HTR-8/SVneo (cell line): Measurements from ENCODE around the gene SIGLEC9.
A peak's percentile ranks its signal among the peaks of the same experiment; 100 is the strongest.

Experiments
- DNase-seq: peaks from one replicate; pipeline ENCODE4 v3.0.0; 2011; ENCODE audit warnings: low spot score, mixed read lengths; ENCODE audit not compliant: insufficient read length
- FAIRE-seq: peaks from 2 replicates; lab custom pipeline; 2011; peaks lifted over from hg19 to GRCh38; lab: Jason Lieb, UNC

Gene SIGLEC9

DNA sequence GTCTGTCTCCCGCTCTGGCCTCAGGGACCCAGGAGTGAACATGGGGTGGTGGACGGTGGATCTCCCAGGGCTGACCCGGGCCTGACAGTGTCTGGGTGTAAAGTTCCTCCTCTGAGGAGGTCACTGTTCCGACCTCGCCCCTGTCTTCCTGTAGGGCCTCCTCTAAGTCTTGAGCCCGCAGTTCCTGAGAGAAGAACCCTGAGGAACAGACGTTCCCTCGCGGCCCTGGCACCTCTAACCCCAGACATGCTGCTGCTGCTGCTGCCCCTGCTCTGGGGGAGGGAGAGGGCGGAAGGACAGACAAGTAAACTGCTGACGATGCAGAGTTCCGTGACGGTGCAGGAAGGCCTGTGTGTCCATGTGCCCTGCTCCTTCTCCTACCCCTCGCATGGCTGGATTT, at the start of gene SIGLEC9:
TSS of gene SIGLEC9 (plus strand) at position 178 of the 400 bp plus-strand sequence. CDS start at position 247, 69 bp downstream.
- DNase-seq (no peak), FAIRE-seq (no peak)

DNA sequence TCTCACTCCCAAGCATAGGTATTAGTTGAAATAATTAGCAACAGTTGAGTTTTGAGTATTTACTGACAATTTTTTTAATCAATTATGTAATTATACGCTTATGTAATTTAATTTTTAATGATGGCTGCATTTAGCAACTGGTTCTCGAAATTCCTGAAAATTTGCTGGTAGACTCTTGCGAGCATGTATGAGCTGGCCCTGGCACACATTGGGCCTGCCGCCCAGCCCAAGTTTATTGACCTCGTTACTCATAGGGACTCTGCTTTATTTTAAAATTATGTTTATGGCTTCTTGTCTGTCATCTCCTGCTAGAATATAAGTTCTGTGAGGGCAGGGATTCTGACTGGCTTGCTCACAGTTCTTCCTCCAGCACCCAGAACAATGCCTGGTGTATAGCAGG, 48.7 kb upstream of the SIGLEC9 start:
- FAIRE-seq (no peak), DNase-seq (no peak)

DNA sequence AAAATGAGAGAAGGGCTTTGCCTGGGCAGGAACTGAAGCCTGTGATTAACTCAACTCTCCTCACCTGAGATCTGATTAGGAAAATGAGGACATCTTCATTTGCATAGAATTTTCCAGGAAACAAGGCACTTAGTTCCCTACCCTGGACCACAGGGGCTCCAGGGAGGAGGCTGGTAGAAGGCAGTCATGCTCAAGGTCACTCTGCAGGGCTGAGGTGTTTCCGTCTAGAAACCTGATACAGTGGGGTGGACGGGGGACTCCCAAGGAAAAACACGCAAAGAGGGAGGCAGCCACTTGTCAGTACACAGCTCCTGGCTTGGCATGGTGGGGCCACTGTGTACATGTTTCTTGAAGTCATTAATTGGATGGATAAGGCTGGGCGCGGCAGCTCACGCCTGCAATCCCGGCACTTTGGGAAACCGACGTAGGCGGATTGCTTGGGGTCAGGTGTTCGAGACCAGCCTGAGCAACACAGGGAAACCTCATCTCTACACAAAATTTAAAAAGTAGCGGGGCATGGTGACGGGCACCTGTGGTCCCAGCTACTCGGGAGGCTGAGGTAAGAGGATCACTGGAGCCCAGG, 48.0 kb upstream of the SIGLEC9 start:
- DNase-seq: no peak
- no peak for FAIRE-seq

DNA sequence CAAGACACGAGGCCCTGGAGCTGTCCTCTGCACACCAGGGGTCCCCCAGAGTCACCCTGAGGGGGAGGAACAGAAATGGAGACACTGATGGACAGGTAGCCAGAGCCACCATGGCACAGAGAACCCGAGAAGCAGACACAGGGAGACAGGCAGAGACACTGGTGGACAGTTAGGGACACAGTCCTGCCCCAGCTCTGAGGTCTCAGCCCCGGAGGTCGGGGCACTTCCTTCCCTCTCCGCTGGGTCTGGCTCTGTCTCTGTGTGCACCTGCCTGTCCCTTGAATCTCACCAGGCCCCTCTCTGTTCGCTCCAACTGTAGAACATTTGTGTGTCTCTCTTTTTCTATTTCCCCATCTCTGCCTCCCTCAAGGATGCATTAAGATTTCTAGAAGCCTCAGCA, 46.6 kb upstream of the SIGLEC9 start:
- DNase-seq (no peak), FAIRE-seq (no peak)

DNA sequence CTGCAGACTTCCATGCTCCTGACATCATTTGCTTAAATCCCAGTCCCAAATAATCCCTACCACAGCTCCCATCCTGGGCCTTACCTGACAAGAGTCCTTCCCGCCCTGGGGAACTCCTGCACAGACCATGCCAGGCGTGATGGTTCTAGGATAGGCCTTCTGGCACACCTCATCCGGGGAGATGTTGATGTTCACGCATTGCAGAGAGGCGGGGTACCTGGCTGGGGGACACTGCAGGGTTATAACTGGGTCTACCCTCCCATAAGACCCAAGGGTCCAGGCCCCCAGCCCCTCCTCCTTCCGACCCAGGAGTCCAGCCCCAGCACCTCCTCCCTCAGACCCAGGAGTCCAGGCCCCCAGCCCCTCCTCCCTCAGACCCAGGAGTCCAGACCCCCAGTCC, 46.0 kb upstream of the SIGLEC9 start:
- no peak for FAIRE-seq

DNA sequence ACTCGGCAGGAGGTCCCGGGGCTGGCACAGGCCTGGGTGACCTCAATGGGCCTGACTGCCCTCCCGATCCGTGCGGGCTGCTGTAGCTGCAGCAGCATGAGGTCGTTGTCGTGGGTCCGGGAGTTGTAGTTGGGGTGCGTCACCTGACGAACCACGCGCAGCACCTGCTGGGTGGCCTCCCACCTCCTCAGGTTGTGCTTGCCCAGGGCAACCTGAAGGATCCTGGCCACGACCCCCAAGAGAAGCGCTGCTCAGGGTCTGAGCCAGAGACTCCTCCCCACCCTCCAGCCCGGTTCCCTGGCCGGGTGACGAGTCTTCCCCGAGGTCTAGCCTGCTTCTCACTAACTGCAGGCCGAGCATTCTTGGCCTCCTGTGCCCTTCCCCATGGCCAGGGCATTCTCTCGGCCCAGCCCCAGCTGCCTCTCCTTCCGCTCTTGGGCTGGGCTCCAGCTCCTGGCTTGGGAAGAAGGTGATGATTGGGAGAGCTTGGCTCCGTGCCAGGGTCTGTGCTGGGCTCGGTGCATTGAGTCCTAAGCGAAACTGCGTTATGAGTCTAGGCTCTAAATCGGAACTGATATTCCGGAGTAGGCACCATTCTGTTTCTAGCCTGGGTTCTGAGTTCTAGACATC, 45.1 kb upstream of the SIGLEC9 start:
- no peak for DNase-seq
- no peak for FAIRE-seq

More for the DNA sequence above, 46.0 kb upstream of the SIGLEC9 start:
- no peak for DNase-seq

DNA sequence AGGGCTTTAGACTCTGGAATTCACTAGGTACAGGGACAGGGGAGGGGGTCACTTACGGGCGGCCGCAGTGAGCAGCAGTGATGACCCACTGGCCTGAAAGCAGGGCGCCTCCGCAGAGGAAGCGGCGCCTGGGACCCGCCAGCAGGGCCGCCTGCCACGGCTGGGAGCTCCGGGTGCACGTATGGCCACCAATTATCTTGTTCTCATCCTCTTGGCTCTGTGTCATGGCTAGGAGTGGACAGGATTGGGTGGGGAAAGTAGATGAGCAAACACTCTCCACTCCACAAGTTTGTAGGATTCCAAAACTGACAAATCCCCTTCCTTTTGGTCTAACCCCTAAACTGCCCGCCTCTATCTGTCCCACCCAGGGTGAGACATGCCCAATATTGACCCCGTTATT, 43.2 kb upstream of the SIGLEC9 start:
- no peak for FAIRE-seq
- no peak for DNase-seq

DNA sequence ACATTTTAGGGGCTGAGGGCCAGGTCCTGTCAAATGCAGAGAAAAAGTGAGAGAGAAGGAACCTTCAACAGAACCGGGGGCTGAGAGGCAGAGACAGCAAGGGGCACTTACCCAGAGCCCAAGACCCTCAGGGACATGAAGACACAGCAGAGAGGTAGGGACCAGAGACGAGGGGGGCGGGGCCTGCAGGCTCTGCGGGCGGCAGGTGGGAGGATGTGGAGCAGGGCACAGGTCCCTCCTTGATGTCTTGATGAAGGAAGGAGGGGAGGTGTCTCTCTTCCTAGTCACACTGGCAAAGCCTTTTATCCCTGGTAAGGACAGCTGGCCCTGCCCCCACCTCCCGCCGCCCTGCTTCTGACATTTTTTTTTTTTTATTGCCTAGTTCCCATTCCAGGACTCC, 42.1 kb upstream of the SIGLEC9 start, which contains the start of gene KLK14:
TSS of gene KLK14 (minus strand) at position 277 of the 400 bp plus-strand sequence. CDS start at position 4, 273 bp downstream.
- no peak for FAIRE-seq
- DNase-seq: no peak

DNA sequence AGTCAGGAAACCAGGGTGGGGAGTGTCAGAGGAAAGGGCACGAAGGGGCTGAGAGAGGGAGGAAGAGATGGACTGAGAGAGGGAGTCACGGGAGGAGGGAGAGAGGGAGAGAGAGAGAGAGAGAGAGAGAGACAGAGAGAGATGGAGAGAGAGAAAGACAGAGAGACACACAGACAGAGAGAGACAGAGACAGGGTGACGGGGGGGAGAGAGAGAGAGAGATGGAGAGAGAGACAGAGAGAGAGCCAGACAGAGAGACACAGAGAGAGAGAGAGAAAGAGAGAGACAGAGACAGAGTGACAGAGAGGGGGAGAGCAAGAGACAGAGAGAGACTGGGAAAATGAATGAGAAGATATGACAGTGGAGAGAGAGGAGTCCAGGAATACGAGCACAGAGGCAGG, 41.5 kb upstream of the SIGLEC9 start:
- FAIRE-seq (no peak), DNase-seq (no peak)

DNA sequence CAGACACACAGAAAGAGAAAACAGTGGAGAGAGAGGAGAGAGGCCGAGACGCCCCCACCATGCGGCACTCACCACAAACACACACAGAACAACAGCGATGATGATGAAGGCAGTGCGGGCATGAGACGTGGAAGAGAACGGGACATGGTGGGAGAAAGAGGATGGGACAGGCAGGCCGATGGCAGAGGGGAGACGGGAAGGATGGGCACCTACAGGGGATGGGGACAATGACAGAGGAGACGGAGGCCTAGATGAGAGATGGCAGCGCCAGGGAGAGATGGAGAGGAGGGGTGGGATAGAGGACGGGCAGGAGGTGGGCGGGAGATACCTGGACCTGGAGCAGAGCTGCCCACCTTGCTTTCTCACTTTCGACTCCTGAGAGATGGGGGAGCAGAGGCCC, 40.9 kb upstream of the SIGLEC9 start:
- FAIRE-seq: no peak
- DNase-seq: no peak

DNA sequence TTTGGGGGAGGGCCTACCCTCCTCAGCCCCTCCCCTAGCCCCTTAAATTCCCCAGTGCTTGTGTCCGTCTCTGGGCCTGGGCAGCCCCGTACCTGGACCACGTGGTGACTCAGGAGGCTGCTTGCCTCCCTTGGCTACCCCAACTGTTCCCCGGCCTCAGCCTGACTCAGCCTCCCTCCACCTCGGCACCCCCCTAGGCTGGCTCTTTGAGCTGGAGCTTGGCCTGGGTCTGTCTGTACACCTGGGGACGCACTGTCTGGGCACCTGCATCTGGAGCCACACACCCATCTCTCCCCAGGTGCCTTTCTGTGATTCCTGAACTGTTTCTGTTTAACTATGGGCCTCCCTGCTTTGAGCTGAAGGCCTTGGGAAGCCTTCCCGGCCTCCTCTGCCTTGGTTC, 40.2 kb upstream of the SIGLEC9 start:
- FAIRE-seq: no peak
- no peak for DNase-seq

DNA sequence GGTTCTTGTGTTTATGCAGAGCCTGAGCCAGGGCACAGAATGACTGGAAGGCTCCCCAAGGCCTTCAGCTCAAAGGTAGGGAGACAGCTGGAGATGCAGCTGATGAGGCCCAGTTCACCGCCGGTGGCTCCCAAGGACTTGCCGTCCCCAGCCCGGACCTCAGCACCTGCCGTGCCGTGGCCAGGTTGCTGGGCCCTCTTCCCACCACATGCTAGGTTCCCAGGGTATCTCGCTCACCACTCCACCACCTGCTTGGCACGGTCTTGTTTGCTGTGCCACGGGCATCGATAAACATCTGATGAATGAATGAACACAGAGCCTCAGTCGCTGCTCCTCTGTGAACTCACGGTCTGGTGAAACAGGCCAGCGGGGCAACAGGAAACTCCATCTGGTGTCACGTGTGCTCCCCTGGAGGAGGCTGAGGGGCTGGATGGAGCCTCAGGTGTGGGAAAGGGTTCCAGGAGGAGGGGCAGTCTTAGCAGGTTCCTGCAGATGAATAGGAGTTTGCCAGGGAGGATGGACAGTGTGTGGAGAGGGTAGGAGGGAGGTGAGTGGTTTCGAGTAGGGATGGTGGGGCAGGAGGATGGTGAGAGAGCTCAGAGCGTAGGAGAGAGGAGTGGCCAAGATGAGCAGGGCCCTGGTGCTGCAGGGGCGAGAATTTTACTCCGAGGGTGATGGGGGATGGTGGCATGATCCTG, 38.4 kb upstream of the SIGLEC9 start:
- FAIRE-seq: no peak
- no peak for DNase-seq

DNA sequence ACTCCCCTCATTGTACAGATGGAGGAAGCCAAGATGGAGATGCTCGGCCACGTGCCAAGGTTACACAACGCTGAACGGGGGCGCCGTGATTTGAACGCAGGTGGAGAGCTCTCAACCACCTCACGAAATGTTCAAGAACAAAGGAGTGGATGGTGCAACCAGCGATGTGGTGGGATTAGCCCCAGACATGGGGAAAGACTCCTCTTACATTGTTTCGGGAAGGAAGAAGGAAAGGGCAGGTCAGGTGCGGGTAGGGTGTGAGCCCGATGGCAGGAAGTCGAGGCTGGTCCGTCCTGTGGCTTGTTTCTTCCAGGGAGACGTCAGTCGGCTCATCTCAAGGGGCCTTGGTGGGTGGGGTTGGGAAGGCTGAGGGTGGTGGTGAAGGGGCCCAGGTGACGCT, 34.9 kb upstream of the SIGLEC9 start:
- DNase-seq (no peak), FAIRE-seq (no peak)

DNA sequence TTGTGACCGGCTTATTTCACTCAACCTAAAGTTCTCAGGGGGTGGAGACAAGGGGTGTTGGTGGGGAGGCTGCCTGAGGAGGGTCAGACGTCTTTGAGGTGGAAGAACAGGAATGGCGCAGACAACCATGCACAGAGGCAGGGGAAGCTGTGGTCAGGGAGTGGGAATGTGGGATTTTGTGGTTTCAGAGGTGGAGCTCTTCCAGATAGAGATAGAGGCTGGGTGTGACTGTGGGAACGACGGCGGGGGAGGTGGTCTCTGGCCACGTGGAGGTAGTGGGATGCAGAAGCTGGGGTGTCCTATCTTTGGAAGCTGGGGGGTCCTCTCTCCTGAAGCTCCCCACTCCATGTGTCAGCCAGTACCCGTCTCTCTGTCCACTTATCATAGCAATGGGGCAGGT, 34.2 kb upstream of the SIGLEC9 start:
- FAIRE-seq: no peak
- no peak for DNase-seq

DNA sequence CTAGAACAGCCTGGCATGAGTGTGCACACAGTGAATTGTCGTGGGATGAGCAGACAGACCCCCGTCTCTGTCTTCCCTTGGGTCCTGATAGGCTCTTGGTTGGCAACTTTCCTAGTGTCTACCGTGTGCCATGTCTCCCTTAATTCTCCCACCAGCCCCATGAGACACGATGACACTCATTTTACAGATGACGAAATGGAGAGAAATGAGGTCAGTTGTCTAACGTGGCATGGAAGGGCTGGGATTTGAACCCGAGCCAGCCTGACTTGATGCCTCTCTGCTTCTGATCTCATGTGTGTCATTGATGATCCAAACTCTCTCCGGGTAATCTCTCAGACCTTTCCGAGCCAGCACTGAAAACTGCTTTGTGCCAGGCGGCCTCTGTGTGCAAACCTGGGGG, 33.6 kb upstream of the SIGLEC9 start:
- no peak for FAIRE-seq
- no peak for DNase-seq

DNA sequence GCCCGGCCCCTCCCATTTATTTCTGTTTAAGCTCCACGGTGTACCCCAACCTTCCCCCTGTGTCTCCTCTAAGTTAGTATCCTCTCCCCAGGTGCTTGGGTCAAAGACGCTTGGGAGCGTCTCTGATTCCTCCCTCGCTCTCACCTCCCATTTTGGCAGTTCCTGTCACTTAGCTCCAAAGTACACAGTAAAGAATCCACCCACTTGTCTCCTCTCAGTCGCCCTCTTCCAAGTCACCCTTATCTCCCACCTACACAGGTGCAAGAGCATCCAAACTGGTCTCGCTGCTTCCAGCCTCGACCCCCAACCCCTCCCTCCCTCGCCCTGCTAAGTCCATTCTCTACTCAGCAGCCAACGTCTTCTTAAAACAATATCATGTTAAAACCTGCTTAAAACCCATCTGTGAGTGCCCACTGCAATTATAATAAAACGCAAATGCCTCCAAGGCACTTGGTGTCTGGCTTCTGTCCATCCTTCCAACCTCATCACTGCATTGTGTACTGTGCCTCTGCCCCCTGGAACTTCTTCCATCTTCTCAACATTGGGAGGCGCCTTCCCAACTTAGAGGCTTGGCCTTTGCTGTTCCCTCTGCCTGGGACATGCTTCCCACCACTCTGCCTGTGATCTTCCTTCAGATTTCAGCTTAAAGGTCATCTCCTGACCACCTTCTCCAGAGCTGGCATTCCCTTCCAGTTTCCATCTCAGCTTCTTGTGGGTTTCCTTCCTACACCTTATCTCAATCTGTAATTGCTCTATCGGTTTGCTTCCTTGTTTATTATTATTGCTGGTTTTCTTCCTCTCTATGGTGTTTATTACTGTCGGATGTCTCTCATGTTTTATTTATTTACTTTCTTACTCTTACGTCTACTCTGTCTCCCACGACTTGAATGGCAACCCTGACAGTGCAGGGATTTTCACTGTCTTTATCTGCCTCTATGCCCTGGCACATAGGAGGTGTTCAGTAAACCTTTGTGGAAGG, 32.5 kb upstream of the SIGLEC9 start:
- no peak for FAIRE-seq
- DNase-seq: no peak

DNA sequence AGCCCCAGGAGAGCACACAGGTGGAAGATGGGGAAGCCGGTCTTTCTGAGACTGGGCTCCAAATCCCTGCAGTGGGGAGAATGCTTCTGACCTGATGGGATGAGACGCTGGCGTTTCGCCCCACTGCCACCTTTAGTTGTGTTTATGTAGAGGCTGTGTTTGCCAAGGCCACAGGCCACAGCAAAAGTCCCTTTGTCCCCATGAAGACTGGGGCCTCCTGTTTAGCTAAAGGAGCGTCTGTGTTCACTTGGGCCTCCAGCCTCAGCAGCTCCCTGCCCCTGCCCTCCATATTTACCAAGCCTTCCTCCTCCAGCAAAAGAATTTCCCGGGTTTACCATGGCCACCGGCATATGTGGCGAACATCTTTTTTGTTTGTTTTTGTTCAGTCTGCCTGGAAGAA, 31.6 kb upstream of the SIGLEC9 start:
- DNase-seq (no peak), FAIRE-seq (no peak)

DNA sequence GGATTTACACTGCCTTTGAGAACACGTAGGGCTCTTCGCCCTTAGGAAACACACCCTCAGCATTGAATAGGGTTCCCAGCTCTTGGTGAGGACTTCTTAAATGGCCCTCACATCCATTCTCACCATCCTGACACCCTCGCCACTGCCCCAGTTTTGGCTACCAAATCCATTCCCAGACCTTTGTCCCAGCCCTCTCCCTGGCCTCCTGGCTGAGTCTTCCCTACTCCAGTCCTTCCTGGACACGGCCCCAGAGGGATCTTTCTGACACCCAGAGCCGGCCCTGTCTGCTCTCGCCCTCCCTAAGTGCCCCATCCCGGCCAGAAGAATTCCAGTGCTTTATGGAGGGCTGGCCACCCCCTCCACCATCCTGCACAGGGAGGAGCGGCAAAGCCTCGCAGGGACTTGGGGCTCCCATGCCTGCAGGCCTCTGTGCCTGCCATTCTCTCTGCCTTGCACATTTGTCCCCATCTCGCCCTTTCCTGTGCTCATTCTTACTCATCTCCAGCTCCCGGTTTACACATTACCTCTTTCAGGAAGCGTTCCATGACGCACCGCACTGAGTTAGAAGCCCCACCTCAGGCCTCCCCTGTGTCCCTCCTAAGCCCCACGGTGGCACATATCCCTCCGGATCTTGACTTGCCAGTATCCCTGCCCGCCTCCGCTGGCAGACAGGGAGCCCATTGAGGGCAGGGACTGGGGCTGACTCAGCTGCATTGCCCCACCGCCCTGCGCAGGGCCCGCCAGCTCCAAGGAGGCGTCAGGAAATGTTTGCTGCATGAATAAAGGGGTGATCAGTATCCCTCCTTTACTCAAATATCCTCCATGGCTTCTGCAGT, 31.0 kb upstream of the SIGLEC9 start:
- DNase-seq (no peak), FAIRE-seq (no peak)

DNA sequence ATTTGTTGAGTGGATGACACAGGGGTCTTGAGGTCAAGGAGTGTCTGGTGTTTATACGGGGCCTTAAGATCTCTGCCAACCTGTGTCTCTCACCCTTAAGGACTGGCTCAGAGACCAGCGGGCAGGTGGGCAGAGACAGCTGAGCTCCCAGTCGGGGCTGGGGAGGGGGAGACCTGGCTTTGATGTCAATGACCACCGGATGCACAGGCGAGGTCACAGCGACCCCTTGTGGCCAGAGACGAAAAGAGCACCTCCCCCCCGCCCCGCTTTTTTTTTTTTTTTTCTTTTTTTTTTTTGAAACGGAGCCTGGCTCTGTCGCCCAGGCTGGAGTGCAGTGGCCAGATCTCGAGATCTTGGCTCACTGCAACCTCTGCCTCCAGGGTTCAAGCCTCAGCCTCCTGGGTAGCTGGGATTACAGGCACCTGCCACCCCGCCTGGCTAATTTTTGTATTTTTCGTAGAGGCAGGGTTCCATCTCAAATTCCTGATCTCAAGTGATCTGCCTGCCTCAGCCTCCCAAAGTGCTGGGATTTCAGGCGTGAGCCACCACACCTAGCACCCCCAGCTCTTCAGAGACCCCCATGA, 29.9 kb upstream of the SIGLEC9 start:
- DNase-seq (peak; percentile 34), FAIRE-seq (no peak)
